Hematopoietic multipotent progenitor cell treated with erythropoietin and hydrocortisone succinate and interleukin-3 and kit ligand, for 17 days (in vitro differentiated cells): ENCODE results near the gene MRPL42.
"Not testable (repeated sequence)": the region's sequence is repeated elsewhere in the genome, so short reads cannot be mapped to it uniquely, and the experiment has no call there.

Experiments used
- DNase-seq: peaks from one replicate; pipeline ENCODE4 v3.0.0-alpha.2; 2015; ENCODE audit warnings: low spot score

MRPL42 gene

GRCh38 chr12:93447555-93448290 lies 19.6 kb upstream of the MRPL42 start:
- DNase-seq = no peak

GRCh38 chr12:93448796-93449195 lies 18.5 kb upstream of the MRPL42 start:
- no peak for DNase-seq

- DNase-seq = no peak
Measured at GRCh38 chr12:93449277-93449676, 18.0 kb upstream of the MRPL42 start.

GRCh38 chr12:93451423-93452158 lies 15.7 kb upstream of the MRPL42 start:
- DNase-seq = no peak

- no peak for DNase-seq
Measured at GRCh38 chr12:93453633-93454032, 13.7 kb upstream of the MRPL42 start.

GRCh38 chr12:93456077-93456476 lies 11.2 kb upstream of the MRPL42 start:
- no peak for DNase-seq

GRCh38 chr12:93459097-93459496 lies 8.2 kb upstream of the MRPL42 start:
- no peak for DNase-seq

- DNase-seq = no peak
Measured at GRCh38 chr12:93460003-93460402, 7.3 kb upstream of the MRPL42 start.

- no peak for DNase-seq
Measured at GRCh38 chr12:93460902-93461301, 6.4 kb upstream of the MRPL42 start.

GRCh38 chr12:93461503-93461902 lies 5.8 kb upstream of the MRPL42 start:
- DNase-seq = no peak

- no peak for DNase-seq
Measured at GRCh38 chr12:93465841-93466240, 1.5 kb upstream of the MRPL42 start.

- no peak for DNase-seq
Measured at GRCh38 chr12:93466625-93467350, 526 bp upstream of the MRPL42 start.

- DNase-seq = no peak
Measured at GRCh38 chr12:93468008-93468371, 676 bp downstream of the MRPL42 start.

- DNase-seq = no peak
Measured at GRCh38 chr12:93469386-93469785, 2.1 kb downstream of the MRPL42 start.

- DNase-seq = no peak
Measured at GRCh38 chr12:93476555-93476954, 9.2 kb downstream of the MRPL42 start.

- no peak for DNase-seq
Measured at GRCh38 chr12:93482721-93483120, 15.4 kb downstream of the MRPL42 start.

- DNase-seq = no peak
Measured at GRCh38 chr12:93483151-93483807, 16.0 kb downstream of the MRPL42 start.

- no peak for DNase-seq
Measured at GRCh38 chr12:93484315-93484981, 17.1 kb downstream of the MRPL42 start.

GRCh38 chr12:93492808-93493207 lies 25.5 kb downstream of the MRPL42 start:
- DNase-seq = not testable (repeated sequence)

- DNase-seq = no peak
Measured at GRCh38 chr12:93494096-93494495, 26.8 kb downstream of the MRPL42 start.

- DNase-seq = no peak
Measured at GRCh38 chr12:93497456-93497855, 30.1 kb downstream of the MRPL42 start.

- DNase-seq = not testable (repeated sequence)
Measured at GRCh38 chr12:93498813-93499212, 31.5 kb downstream of the MRPL42 start.
